RCC 7860 (cell line): ENCODE measurements around the gene LIPC.
A peak's percentile ranks its signal among the peaks of the same experiment; 100 is the strongest.

Experiments used
- DNase-seq: peaks from one replicate; pipeline ENCODE4 v3.0.0-alpha.2; 2015; ENCODE audit warnings: low spot score
- FAIRE-seq: peaks from 2 replicates; lab custom pipeline; 2012; peaks lifted over from hg19 to GRCh38; lab: Jason Lieb, UNC

LIPC gene

GRCh38 chr15:58405865-58406264 lies 25.9 kb upstream of the LIPC start:
- no peak for DNase-seq
- FAIRE-seq = no peak

GRCh38 chr15:58406811-58407210 lies 25.0 kb upstream of the LIPC start:
- FAIRE-seq (no peak), DNase-seq (no peak)

GRCh38 chr15:58407236-58407775 lies 24.5 kb upstream of the LIPC start:
- DNase-seq (no peak), FAIRE-seq (no peak)

- FAIRE-seq = no peak
Observed at GRCh38 chr15:58407778-58408177, 24.0 kb upstream of the LIPC start.

GRCh38 chr15:58409861-58410260 lies 21.9 kb upstream of the LIPC start:
- DNase-seq (no peak), FAIRE-seq (no peak)

More at GRCh38 chr15:58407778-58408177, 24.0 kb upstream of the LIPC start:
- DNase-seq = no peak

- peak; percentile 22 for FAIRE-seq
- peak; percentile 24 for DNase-seq
Observed at GRCh38 chr15:58410353-58410752, 21.4 kb upstream of the LIPC start.

- FAIRE-seq (no peak), DNase-seq (no peak)
Observed at GRCh38 chr15:58413253-58413652, 18.5 kb upstream of the LIPC start.

GRCh38 chr15:58415636-58416035 lies 16.2 kb upstream of the LIPC start:
- FAIRE-seq (no peak), DNase-seq (no peak)

- no peak for FAIRE-seq
- no peak for DNase-seq
Observed at GRCh38 chr15:58416963-58417362, 14.8 kb upstream of the LIPC start.

- no peak for DNase-seq
- no peak for FAIRE-seq
Observed at GRCh38 chr15:58418135-58418534, 13.7 kb upstream of the LIPC start.

- FAIRE-seq (no peak), DNase-seq (no peak)
Observed at GRCh38 chr15:58419803-58420524, 11.8 kb upstream of the LIPC start.

GRCh38 chr15:58420579-58421043 lies 11.2 kb upstream of the LIPC start:
- DNase-seq (no peak), FAIRE-seq (no peak)

- no peak for FAIRE-seq
Observed at GRCh38 chr15:58423205-58423604, 8.6 kb upstream of the LIPC start.

GRCh38 chr15:58423831-58424608 lies 7.8 kb upstream of the LIPC start:
- no peak for FAIRE-seq
- DNase-seq = no peak

More at GRCh38 chr15:58423205-58423604, 8.6 kb upstream of the LIPC start:
- DNase-seq = no peak

GRCh38 chr15:58424722-58425121 lies 7.1 kb upstream of the LIPC start:
- FAIRE-seq = no peak
- no peak for DNase-seq

- FAIRE-seq (no peak), DNase-seq (no peak)
Observed at GRCh38 chr15:58425185-58425584, 6.6 kb upstream of the LIPC start.

- no peak for DNase-seq
- FAIRE-seq = no peak
Observed at GRCh38 chr15:58425834-58426233, 6.0 kb upstream of the LIPC start.

- no peak for DNase-seq
- FAIRE-seq = no peak
Observed at GRCh38 chr15:58426501-58426900, 5.3 kb upstream of the LIPC start.

- no peak for FAIRE-seq
- no peak for DNase-seq
Observed at GRCh38 chr15:58427987-58428386, 3.8 kb upstream of the LIPC start.

GRCh38 chr15:58430224-58430787 lies 1.5 kb upstream of the LIPC start:
- no peak for DNase-seq
- FAIRE-seq = no peak

GRCh38 chr15:58432401-58432800 lies 610 bp downstream of the LIPC start:
- no peak for DNase-seq

More at GRCh38 chr15:58432401-58432800, 610 bp downstream of the LIPC start:
- FAIRE-seq = no peak
